Muscle of arm (tissue), 12 donors: ENCODE results near the gene CLCNKB. TPM values are rescaled to one million over a fixed set of nuclear protein-coding genes. Genes with fewer than 3 reads are reported as not detected.
"Not testable (repeated sequence)": the region's sequence is repeated elsewhere in the genome, so short reads cannot be mapped to it uniquely, and the experiment has no call there.

Experiments used
- DNase-seq: peaks from one replicate; pipeline ENCODE4 v3.0.0-alpha.2; 2013
- polyA plus RNA-seq, 12 donors: library from polyadenylated mRNA; unstranded; fragments of 120-200 nt; gene quantifications; one replicate each; pipeline ENCODE4 v1.2.1, GENCODE V29; 2013; ENCODE audit not compliant: insufficient read length in 12 of 12

CLCNKB gene
- polyA plus RNA-seq, 12 donors, result 0.13 to 0.66 (median 0.21) TPM; not detected in 4

- not testable (repeated sequence) for DNase-seq
Measured at GRCh38 chr1:16057314-16057915, 13.8 kb downstream of the CLCNKB start.

DNA sequence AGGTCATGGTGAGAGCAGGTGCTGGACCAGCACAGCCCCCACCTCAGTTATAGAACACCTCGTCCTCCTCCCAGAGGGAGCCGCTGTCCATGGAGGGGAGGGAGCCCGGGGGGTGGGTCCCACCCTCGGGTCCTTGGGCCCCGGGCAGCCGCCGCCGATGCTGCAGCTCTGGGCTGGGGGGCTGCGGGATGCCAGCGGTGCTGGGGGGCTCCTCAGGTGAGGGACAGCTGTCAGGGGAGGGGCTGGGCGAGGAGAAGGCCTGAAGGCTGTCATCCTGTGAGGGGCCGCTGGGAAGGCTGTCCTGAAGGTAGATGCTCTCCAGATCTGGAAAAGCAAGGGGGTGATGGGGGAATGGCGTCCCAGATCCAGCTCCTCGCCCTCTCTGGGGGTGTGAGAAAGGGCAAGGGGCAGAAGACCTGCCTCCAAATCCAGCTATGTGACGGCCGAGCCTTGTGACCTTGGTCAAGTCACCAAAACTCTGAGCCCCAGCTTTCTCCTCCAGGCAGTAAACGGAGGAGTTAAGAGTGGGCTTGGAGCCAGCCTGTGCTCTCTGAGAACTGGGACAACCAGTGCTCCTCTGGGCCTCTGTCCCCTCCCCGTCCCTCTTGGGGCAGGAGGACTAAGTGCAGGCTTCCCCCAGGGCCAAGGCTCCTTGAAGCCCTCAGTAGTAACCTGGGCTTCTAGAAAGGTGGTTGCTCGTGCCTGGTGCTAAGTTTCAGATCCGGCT is 15.0 kb downstream of the CLCNKB start:
- DNase-seq, result not testable (repeated sequence)

DNA sequence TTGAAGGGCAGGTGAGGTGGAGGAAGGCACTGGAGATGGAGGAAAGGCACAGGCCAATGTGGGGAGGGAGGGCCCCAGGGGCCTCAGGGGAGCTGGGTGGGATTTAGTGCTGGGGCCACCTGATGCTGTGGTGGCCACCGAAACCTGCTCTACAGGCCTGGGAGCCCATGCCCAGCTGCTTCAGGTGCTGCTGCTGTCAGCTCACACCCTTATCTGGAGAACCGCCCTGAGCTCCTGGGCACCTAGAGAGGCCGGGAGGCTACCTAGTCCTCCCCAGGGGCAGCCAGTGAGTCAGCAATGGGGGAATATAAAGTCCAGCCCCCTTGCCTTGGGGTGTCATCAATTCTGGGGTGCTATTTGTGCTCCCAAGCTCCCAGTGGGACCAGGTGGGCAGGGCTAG is 17.7 kb downstream of the CLCNKB start:
- no peak for DNase-seq

GRCh38 chr1:16061989-16062686 is 18.6 kb downstream of the CLCNKB start:
- DNase-seq, result not testable (repeated sequence)

DNA sequence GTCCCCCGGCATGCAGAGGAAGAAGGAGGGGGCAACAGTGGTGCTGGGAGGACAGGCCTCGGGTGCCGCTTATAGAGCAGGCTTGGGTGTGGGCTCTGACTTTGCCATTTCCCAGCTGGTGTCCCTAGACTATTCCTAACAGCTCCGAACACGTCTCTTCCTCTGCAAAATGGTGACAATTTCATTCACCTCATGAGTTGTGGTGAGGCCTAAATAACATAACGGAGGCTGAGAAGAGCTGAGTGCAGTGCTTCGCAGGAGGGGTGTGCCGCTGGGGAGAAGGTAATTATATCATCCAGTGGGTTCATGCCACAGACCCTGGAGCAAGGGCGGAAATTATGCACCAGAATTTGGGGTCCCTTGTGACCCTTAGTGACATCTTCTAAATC is 19.1 kb downstream of the CLCNKB start:
- DNase-seq, result not testable (repeated sequence)

DNA sequence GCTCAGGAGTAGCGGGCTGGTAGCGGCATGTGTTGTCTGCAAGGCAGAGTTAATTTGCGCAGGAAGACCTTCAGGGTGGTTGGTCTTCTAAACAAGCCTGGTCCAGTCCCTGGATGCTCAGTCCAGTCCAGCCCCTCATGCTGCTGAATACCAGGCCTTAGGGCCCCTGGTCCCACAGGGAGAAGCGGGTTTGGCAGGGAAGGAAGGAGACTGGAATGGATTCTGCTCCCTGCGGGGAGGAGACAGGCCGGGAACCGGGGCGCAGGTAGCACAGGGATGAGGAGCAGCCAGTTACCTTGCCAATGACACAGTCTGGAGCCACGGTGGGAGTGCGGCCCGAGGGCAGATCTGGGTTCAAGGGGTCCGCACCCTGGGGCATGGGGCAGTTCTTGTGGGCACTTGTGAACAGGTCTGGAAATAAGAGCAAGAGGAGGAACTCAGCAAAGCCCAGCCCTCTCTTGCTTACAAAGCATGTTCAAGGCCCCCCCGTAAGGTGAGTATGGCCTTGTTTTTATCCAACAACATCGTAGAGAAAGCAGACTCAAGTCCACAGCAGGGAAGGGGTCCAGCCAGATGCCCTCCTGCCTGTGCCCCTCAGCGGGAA is 19.7 kb downstream of the CLCNKB start:
- DNase-seq, result no peak

DNA sequence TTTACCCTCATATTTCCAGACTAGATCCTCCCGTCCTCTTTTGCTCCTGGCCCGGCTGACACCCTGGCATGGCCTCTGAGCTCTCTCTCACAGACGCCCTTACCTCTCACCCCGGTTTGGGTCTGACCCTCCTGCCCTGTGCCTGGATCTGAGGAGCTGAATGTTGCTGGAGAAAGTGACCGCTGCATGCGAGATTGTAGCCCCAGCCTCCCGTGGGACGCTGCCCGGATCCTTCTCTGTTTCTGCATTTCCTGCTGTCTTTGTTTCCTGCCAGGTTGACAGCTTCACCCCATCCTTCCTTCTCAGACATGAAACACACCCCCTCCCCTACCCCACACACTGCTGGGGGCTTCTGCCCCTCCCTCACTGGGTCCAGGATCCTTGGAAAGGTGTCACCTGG is 20.3 kb downstream of the CLCNKB start:
- DNase-seq, result no peak

- DNase-seq, result no peak
Measured at GRCh38 chr1:16064536-16065268, 21.1 kb downstream of the CLCNKB start.

GRCh38 chr1:16065269-16065576 is 21.6 kb downstream of the CLCNKB start:
- DNase-seq, result no peak

- no peak for DNase-seq
Measured at GRCh38 chr1:16066245-16066644, 22.7 kb downstream of the CLCNKB start.

GRCh38 chr1:16067127-16067768 is 23.7 kb downstream of the CLCNKB start:
- DNase-seq, result no peak

- DNase-seq, result no peak
Measured at GRCh38 chr1:16067933-16068332, 24.4 kb downstream of the CLCNKB start.

DNA sequence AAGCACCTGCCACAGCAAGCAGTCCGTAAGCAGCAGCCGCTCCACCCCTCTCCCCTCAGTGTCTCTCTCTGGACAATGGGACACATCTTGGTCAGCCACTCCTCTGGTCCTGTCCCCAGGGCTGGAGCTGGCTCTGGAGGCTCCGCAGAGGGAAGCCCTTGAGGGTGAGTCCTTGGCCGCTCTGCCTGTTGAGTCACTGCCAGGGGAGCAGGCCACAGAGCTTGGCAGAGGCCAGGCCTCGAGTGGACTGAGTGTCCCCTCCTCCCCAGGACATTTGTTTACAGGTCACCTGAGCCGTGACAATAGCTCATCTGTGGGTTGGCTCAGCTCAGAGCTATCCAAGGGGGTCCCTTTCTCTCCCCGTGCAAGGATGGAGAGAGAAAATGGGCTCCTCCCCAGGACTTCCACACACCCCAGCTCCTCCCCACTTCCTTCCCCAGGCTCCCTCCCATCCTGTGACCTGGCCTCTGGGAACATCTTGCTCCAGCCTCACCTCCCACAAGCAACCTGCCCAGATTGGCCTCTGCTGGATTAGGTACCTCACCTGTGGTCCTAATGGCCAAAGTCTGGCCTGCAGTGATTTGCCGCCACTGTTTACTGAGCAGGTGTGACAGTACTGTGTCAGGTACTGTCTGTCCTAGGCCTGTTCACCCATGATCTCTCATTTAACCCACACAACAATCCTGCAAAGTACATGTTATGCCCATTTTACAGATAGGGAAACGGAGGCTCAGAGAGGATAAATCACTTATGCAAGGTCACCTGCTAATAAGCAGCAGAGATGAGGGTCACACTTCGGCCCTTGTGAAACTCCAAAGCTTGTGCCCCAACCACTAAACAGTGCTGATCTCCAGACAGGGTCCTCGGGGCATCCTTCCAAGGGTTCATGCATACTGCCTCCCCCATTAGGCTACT is 25.0 kb downstream of the CLCNKB start:
- DNase-seq, result no peak

DNA sequence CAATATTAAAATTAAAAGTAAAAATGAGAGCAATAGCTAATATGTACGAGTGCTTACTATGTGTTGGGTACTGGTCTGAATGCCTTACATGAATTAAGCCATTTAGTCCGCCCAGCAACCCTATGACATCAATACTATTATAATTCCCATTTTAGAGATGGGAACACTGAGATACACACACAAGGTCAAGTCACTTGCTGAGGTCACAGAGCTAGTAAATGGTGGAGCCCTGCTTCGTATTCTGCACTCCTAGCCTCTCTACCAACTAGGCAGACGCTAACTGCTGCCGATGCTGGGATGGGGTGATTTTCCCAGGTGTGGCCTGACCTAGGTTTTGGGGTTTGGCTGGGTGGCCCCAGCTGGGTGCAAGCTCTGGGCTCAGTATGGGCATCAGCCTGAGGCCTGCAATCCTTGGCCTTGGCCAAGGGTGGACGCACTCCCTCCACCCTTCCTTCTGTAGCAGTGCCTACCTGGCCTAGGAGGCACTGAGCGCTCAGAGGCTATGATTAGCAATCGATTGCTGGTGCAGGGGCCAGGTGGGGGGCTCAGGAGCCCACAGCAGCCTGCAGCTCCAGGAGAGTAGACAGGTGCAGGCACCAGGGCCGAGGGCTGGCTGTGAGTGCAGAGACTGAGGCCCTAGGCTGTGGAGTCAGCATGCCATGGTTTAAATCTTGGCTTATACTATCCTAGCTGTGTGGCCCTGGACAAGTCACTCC is 27.2 kb downstream of the CLCNKB start:
- DNase-seq, result no peak

DNA sequence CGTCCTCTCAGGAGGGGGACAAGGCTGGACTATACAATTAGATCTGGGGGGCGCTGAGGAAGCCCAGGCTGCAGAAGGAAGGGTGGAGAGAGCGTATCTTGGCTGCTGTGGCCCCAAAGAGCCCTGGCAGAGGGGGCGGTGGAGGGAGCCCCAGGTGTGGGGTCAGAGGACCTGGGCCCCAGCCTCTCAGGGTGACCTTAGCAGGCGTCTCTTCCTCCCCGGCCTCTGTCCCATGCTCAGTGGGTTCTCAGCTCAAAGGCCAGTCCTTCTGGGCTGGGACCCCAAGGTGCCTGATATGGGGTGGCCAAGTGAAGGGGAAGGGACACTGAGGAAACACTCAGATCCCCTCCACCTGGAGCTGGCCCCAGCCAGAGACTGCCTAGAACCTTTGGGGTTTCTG is 28.0 kb downstream of the CLCNKB start:
- no peak for DNase-seq

GRCh38 chr1:16072095-16072494 is 28.5 kb downstream of the CLCNKB start:
- DNase-seq, result no peak

GRCh38 chr1:16072616-16073484 is 29.3 kb downstream of the CLCNKB start:
- DNase-seq, result no peak

DNA sequence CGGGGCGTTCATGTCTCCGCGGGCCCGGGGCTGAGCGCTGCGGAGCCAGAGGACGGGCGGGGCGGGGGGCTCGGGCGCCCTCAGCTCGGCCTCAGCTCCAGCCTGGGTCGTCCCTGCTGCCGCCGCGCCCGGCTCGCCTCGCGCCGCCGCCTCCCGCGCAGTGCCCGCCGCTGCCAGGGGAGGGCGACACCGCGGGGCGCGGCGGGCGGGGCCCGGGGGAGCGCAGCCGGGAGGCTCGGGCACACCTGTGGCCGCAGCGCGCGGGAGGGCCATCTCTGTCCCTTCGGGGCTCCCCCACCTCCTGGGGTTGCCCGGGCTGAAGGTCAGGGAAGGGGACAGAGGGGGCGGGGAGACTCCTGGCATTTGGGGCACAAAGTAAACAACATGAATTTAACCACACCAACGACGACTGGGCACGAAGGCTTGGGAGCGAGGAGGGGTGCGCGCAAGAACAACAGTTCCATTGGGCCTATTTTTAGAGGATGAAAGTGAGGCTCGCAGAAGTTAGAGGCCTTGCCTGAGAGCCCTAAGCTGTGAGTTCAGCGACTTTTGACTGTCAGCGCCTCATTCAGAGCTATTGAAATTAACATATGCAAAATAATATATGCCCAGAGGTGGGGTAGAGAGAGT is 30.0 kb downstream of the CLCNKB start, which contains the start of gene FAM131C:
Gene FAM131C (minus strand): TSS at position 162 of the 630 bp plus-strand sequence. CDS start 209 bp downstream, outside the sequence.
- DNase-seq, result no peak
